MV-4-11 (cell line): ENCODE data around the gene DNTT.
A peak's percentile ranks its signal among the peaks of the same experiment; 100 is the strongest.

Experiments
- DNase-seq: peaks from one replicate; lab custom pipeline; 2025; lab: John Stamatoyannopoulos, UW

DNTT gene

GRCh38 chr10:96304230-96304629 is at the start of gene DNTT:
Gene DNTT (plus strand): TSS chr10:96304434. CDS start chr10:96304498, 64 bp downstream.
- DNase-seq: no peak

- DNase-seq: no peak
Observed at GRCh38 chr10:96254976-96255375, 49.3 kb upstream of the DNTT start.

GRCh38 chr10:96255549-96256333 is 48.5 kb upstream of the DNTT start:
- DNase-seq: no peak

GRCh38 chr10:96257944-96258343 is 46.3 kb upstream of the DNTT start:
- peak; percentile 78 for DNase-seq

GRCh38 chr10:96259150-96259549 is 45.1 kb upstream of the DNTT start:
- no peak for DNase-seq

GRCh38 chr10:96260014-96260413 is 44.2 kb upstream of the DNTT start:
- no peak for DNase-seq

- DNase-seq: no peak
Observed at GRCh38 chr10:96261132-96261531, 43.1 kb upstream of the DNTT start.

- no peak for DNase-seq
Observed at GRCh38 chr10:96261930-96262329, 42.3 kb upstream of the DNTT start.

GRCh38 chr10:96263176-96263575 is 41.1 kb upstream of the DNTT start:
- DNase-seq: no peak

GRCh38 chr10:96263669-96264068 is 40.6 kb upstream of the DNTT start:
- no peak for DNase-seq

- DNase-seq: no peak
Observed at GRCh38 chr10:96264938-96265337, 39.3 kb upstream of the DNTT start.

GRCh38 chr10:96266118-96266770 is 38.0 kb upstream of the DNTT start:
- no peak for DNase-seq

- no peak for DNase-seq
Observed at GRCh38 chr10:96267234-96267705, 37.0 kb upstream of the DNTT start.

GRCh38 chr10:96268341-96268909 is 35.8 kb upstream of the DNTT start:
- no peak for DNase-seq

- no peak for DNase-seq
Observed at GRCh38 chr10:96269438-96270300, 34.6 kb upstream of the DNTT start.

- peak; percentile 57 for DNase-seq
Observed at GRCh38 chr10:96270571-96270970, 33.7 kb upstream of the DNTT start.

- DNase-seq: peak; percentile 90
Observed at GRCh38 chr10:96271016-96271815, 33.0 kb upstream of the DNTT start, which contains the start of gene BLNK. Gene BLNK (minus strand): TSS chr10:96271569. CDS start chr10:96271398, 171 bp downstream.

- DNase-seq: no peak
Observed at GRCh38 chr10:96272316-96273280, 31.6 kb upstream of the DNTT start.

- DNase-seq: no peak
Observed at GRCh38 chr10:96275685-96276418, 28.4 kb upstream of the DNTT start.
